Measurements from ENCODE around the gene TMEM52B. TPM values are rescaled to one million over a fixed set of nuclear protein-coding genes. Genes with fewer than 3 reads are reported as not detected.

TMEM52B gene
- not detected for total RNA-seq

GRCh38 chr12:10178821-10179220 is at the start of gene TMEM52B:
TMEM52B (plus strand) TSS chr12:10179032; CDS start chr12:10179575, 543 bp downstream.
- H3K27ac Mint-ChIP-seq: no peak within 1 kb of the TSS
- no peak within 1 kb of the TSS for H3K4me3 Mint-ChIP-seq
- H3K36me3 Mint-ChIP-seq: no peaks in the 10 kb centered on the region
- ChIA-PET CTCF (no interaction called here), POLR2A (no interaction called here)
- H3K9me3 Mint-ChIP-seq: no peaks in the 10 kb centered on the region
- no peak for DNase-seq
- peaks cover 5% of the 10 kb centered on the region for H3K4me1 Mint-ChIP-seq (ENCODE audit: low read depth)
- H3K27me3 Mint-ChIP-seq: peaks cover 17% of the 10 kb centered on the region
- intact Hi-C loops (cut with micrococcal nuclease): no loop called here

GRCh38 chr12:10130042-10130441 is 48.8 kb upstream of the TMEM52B start, which contains the start of gene CLEC7A:
CLEC7A (minus strand) TSS chr12:10130199; CDS start chr12:10130082, 117 bp downstream.
- ChIA-PET POLR2A (no interaction called here), CTCF (interaction anchor here (0.5 to 1.9 kb wide), 7 partner anchors 10 to 380 kb away, joined by 3 to 10 read pairs (median 3); partner anchors contain the start of gene CLEC12B)
- peaks cover 16% of the 10 kb centered on the region for H3K4me1 Mint-ChIP-seq (ENCODE audit: low read depth)
- H3K9me3 Mint-ChIP-seq: no peaks in the 10 kb centered on the region
- no peak within 1 kb of the TSS for H3K4me3 Mint-ChIP-seq
- intact Hi-C loops (cut with micrococcal nuclease): loop anchor here (1.0 kb wide), 1 partner anchor 18 kb away; no protein-coding TSS in a partner anchor
- H3K36me3 Mint-ChIP-seq: no peaks in the 10 kb centered on the region
- no peak for DNase-seq
- H3K27me3 Mint-ChIP-seq: peaks cover 6% of the 10 kb centered on the region
- H3K27ac Mint-ChIP-seq: no peak within 1 kb of the TSS

GRCh38 chr12:10131111-10131690 is 47.6 kb upstream of the TMEM52B start:
- no peak for DNase-seq
- POLR2A ChIA-PET: interaction anchor here (0.6 kb wide), 1 partner anchor 30 kb away, joined by 3 read pairs; no protein-coding TSS in a partner anchor
- Mint-ChIP-seq H3K4me3 (no peak overlapping the region), H3K9me3 (no peaks in the 10 kb centered on the region), H3K4me1 (ENCODE audit: low read depth) (peaks cover 16% of the 10 kb centered on the region), H3K27me3 (peaks cover 5% of the 10 kb centered on the region), H3K27ac (no peak overlapping the region), H3K36me3 (no peaks in the 10 kb centered on the region)
- CTCF ChIA-PET: interaction anchor here (1.0 to 1.9 kb wide), 4 partner anchors 9 to 334 kb away, joined by 3 to 10 read pairs (median 5); no protein-coding TSS in a partner anchor
- intact Hi-C loops (cut with micrococcal nuclease): no loop called here

- no peaks in the 10 kb centered on the region for H3K36me3 Mint-ChIP-seq
- intact Hi-C loops (cut with micrococcal nuclease): no loop called here
- no peak overlapping the region for H3K27ac Mint-ChIP-seq
- POLR2A ChIA-PET: no interaction called here
- H3K9me3 Mint-ChIP-seq: no peaks in the 10 kb centered on the region
- peaks cover 6% of the 10 kb centered on the region for H3K27me3 Mint-ChIP-seq
- H3K4me1 Mint-ChIP-seq (ENCODE audit: low read depth): peaks cover 16% of the 10 kb centered on the region
- CTCF ChIA-PET: no interaction called here
- no peak for DNase-seq
- H3K4me3 Mint-ChIP-seq: no peak overlapping the region
Observed at GRCh38 chr12:10132850-10133370, 45.9 kb upstream of the TMEM52B start.

- Mint-ChIP-seq H3K36me3 (no peaks in the 10 kb centered on the region), H3K9me3 (no peaks in the 10 kb centered on the region), H3K4me1 (ENCODE audit: low read depth) (peaks cover 9% of the 10 kb centered on the region), H3K27ac (no peak overlapping the region), H3K4me3 (no peak overlapping the region), H3K27me3 (peaks cover 4% of the 10 kb centered on the region)
- intact Hi-C loops (cut with micrococcal nuclease): no loop called here
- no peak for DNase-seq
- POLR2A ChIA-PET: no interaction called here
- CTCF ChIA-PET: interaction anchor here (1.8 kb wide), 1 partner anchor 384 kb away, joined by 7 read pairs; no protein-coding TSS in a partner anchor
Observed at GRCh38 chr12:10135126-10135525, 43.7 kb upstream of the TMEM52B start.

- no peaks in the 10 kb centered on the region for H3K9me3 Mint-ChIP-seq
Observed at GRCh38 chr12:10136637-10137205, 42.1 kb upstream of the TMEM52B start.

GRCh38 chr12:10140001-10140400 is 38.8 kb upstream of the TMEM52B start:
- ChIA-PET CTCF (interaction anchor here (0.7 to 4.3 kb wide), 26 partner anchors 10 to 397 kb away, joined by 3 to 37 read pairs (median 6); partner anchors contain the start of genes CLEC12B and CLEC7A), POLR2A (no interaction called here)
- H3K4me1 Mint-ChIP-seq (ENCODE audit: low read depth): no peaks in the 10 kb centered on the region
- peaks cover 8% of the 10 kb centered on the region for H3K27me3 Mint-ChIP-seq
- no peaks in the 10 kb centered on the region for H3K36me3 Mint-ChIP-seq
- H3K9me3 Mint-ChIP-seq: no peaks in the 10 kb centered on the region
- intact Hi-C loops (cut with micrococcal nuclease): loop anchor here (1.0 to 10.0 kb wide), 5 partner anchors 200 to 505 kb away; no protein-coding TSS in a partner anchor
- no peak overlapping the region for H3K4me3 Mint-ChIP-seq
- H3K27ac Mint-ChIP-seq: no peak overlapping the region
- peak; percentile 66 for DNase-seq

More at GRCh38 chr12:10136637-10137205, 42.1 kb upstream of the TMEM52B start:
- ChIA-PET POLR2A (interaction anchor here (0.6 kb wide), 2 partner anchors 102 to 477 kb away, joined by 3 to 4 read pairs; no protein-coding TSS in a partner anchor), CTCF (interaction anchor here (1.2 to 4.3 kb wide), 2 partner anchors 127 to 323 kb away, joined by 4 to 37 read pairs; partner anchors contain the start of gene CLEC12B)
- Mint-ChIP-seq H3K36me3 (no peaks in the 10 kb centered on the region), H3K27ac (no peak overlapping the region), H3K4me3 (no peak overlapping the region), H3K4me1 (ENCODE audit: low read depth) (no peaks in the 10 kb centered on the region), H3K27me3 (peaks cover 4% of the 10 kb centered on the region)
- intact Hi-C loops (cut with micrococcal nuclease): no loop called here
- DNase-seq: no peak

GRCh38 chr12:10142976-10143589 is 35.7 kb upstream of the TMEM52B start:
- intact Hi-C loops (cut with micrococcal nuclease): loop anchor here (5.0 to 10.0 kb wide), 2 partner anchors 346 to 508 kb away; no protein-coding TSS in a partner anchor
- peaks cover 6% of the 10 kb centered on the region for H3K4me1 Mint-ChIP-seq (ENCODE audit: low read depth)
- no peaks in the 10 kb centered on the region for H3K9me3 Mint-ChIP-seq

GRCh38 chr12:10147714-10148403 is 31.0 kb upstream of the TMEM52B start:
- Mint-ChIP-seq H3K27me3 (peaks cover 13% of the 10 kb centered on the region), H3K4me1 (ENCODE audit: low read depth) (peaks cover 10% of the 10 kb centered on the region), H3K4me3 (no peak overlapping the region), H3K36me3 (no peaks in the 10 kb centered on the region), H3K27ac (no peak overlapping the region), H3K9me3 (no peaks in the 10 kb centered on the region)
- ChIA-PET POLR2A (no interaction called here), CTCF (no interaction called here)
- intact Hi-C loops (cut with micrococcal nuclease): loop anchor here (1.0 to 10.0 kb wide), 5 partner anchors 18 to 513 kb away; partner anchors contain the start of gene CLEC7A
- no peak for DNase-seq

More at GRCh38 chr12:10142976-10143589, 35.7 kb upstream of the TMEM52B start:
- Mint-ChIP-seq H3K27ac (no peak overlapping the region), H3K4me3 (no peak overlapping the region), H3K27me3 (peaks cover 6% of the 10 kb centered on the region), H3K36me3 (no peaks in the 10 kb centered on the region)
- CTCF ChIA-PET: interaction anchor here (1.0 to 2.1 kb wide), 5 partner anchors 10 to 400 kb away, joined by 3 to 10 read pairs (median 5); partner anchors contain the start of gene CLEC12B
- POLR2A ChIA-PET: no interaction called here
- no peak for DNase-seq

GRCh38 chr12:10151621-10152020 is 27.2 kb upstream of the TMEM52B start:
- Mint-ChIP-seq H3K4me1 (ENCODE audit: low read depth) (peaks cover 19% of the 10 kb centered on the region), H3K9me3 (no peaks in the 10 kb centered on the region), H3K27me3 (peaks cover 24% of the 10 kb centered on the region), H3K4me3 (no peak overlapping the region), H3K27ac (no peak overlapping the region), H3K36me3 (no peaks in the 10 kb centered on the region)
- CTCF ChIA-PET: interaction anchor here (1.6 to 2.5 kb wide), 3 partner anchors 9 to 84 kb away, joined by 5 to 10 read pairs (median 10); no protein-coding TSS in a partner anchor
- DNase-seq: no peak
- POLR2A ChIA-PET: no interaction called here
- intact Hi-C loops (cut with micrococcal nuclease): loop anchor here (2.0 kb wide), 2 partner anchors 61 to 389 kb away; partner anchors contain the start of gene GABARAPL1

Measured in activated CD4-positive, alpha-beta memory T cell treated with anti-CD3 and anti-CD28 coated beads for 36 hours (primary cell).